ENCODE data around the gene MBNL1. TPM values are rescaled to one million over a fixed set of nuclear protein-coding genes. Genes with fewer than 3 reads are reported as not detected.

The MBNL1 gene
- total RNA-seq, 1 donor, result 545 TPM

DNA sequence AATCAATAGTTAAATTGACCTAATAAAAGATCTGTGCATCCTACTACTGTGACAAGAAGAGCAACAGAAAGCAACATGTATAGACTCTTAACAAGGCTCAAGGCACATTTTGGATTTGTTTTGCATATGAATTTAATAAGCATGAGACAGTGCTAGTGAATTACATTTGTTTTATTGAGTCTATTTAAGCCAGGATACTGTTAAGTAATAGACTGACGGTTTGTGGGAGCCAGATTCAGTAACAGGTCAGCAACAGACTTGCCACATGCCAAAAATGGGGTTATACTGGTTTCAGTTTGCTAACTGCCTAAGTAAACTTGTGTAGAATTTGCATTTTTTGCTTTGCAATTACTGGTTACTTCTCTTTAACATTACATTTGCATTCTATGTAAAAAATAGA, 54.0 kb downstream of the MBNL1 start:
- H3K4me2 ChIP-seq (ENCODE audit: insufficient read depth, low read length), result no peak overlapping the region
- peaks cover 33% of the 10 kb centered on the region for H4K20me1 ChIP-seq (ENCODE audit: insufficient read depth, low read length)
- H3K4me3 ChIP-seq (ENCODE audit: insufficient read depth, low read length), result no peak overlapping the region
- TF ChIP-seq, protein P1, sequence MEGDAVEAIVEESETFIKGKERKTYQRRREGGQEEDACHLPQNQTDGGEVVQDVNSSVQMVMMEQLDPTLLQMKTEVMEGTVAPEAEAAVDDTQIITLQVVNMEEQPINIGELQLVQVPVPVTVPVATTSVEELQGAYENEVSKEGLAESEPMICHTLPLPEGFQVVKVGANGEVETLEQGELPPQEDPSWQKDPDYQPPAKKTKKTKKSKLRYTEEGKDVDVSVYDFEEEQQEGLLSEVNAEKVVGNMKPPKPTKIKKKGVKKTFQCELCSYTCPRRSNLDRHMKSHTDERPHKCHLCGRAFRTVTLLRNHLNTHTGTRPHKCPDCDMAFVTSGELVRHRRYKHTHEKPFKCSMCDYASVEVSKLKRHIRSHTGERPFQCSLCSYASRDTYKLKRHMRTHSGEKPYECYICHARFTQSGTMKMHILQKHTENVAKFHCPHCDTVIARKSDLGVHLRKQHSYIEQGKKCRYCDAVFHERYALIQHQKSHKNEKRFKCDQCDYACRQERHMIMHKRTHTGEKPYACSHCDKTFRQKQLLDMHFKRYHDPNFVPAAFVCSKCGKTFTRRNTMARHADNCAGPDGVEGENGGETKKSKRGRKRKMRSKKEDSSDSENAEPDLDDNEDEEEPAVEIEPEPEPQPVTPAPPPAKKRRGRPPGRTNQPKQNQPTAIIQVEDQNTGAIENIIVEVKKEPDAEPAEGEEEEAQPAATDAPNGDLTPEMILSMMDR (IDR thresholded peaks at IDR 0.05; ENCODE audit: extremely low read depth, low read depth, low read length), result no peak
- no peaks in the 10 kb centered on the region for H3K9me3 ChIP-seq (ENCODE audit: low read depth, low read length)
- peaks cover 47% of the 10 kb centered on the region for H3K4me1 ChIP-seq (ENCODE audit: insufficient read depth, low read length)
- H3K36me3 ChIP-seq (ENCODE audit: insufficient read depth, low read length), result peaks cover 9% of the 10 kb centered on the region
- H3K27ac ChIP-seq (ENCODE audit: low read depth, low read length), result no peak overlapping the region
- H3K27me3 ChIP-seq (ENCODE audit: insufficient read depth, low read length), result no peaks in the 10 kb centered on the region
- no peak overlapping the region for H2AFZ ChIP-seq (ENCODE audit: low read length)
- peaks cover 96% of the 10 kb centered on the region for H3K79me2 ChIP-seq (ENCODE audit: insufficient read depth, low read length)
- DNase-seq (ENCODE audit: insufficient read length, low spot score, missing footprints), result no peak

DNA sequence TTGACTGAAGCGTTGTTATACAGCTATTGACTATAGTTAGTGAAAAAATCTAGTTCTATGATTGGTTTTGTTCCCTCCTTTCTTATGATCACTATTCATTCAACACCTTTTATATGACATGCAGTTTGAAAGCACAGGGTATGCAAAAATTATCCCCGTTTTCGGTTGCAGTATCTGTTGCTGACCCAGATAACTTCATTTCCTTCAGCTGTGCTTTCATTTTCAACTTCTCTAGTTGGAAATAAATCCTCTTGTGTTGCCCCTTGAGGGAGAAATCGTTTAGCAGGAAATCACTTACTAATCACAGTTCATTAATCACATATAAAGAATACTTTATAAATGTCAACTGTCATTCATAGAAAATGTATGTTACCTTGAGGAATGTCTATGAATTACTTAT, 55.1 kb downstream of the MBNL1 start:
- DNase-seq (ENCODE audit: insufficient read length, low spot score, missing footprints), result no peak
- Histone ChIP-seq H3K36me3 (ENCODE audit: insufficient read depth, low read length) (peaks cover 9% of the 10 kb centered on the region), H3K27ac (ENCODE audit: low read depth, low read length) (no peak overlapping the region), H3K27me3 (ENCODE audit: insufficient read depth, low read length) (no peaks in the 10 kb centered on the region), H3K4me2 (ENCODE audit: insufficient read depth, low read length) (peak overlapping the region; percentile 30), H3K4me3 (ENCODE audit: insufficient read depth, low read length) (no peak overlapping the region), H2AFZ (ENCODE audit: low read length) (no peak overlapping the region), H4K20me1 (ENCODE audit: insufficient read depth, low read length) (peaks cover 27% of the 10 kb centered on the region), H3K79me2 (ENCODE audit: insufficient read depth, low read length) (peaks cover 93% of the 10 kb centered on the region), H3K4me1 (ENCODE audit: insufficient read depth, low read length) (peaks cover 44% of the 10 kb centered on the region), H3K9me3 (ENCODE audit: low read depth, low read length) (no peaks in the 10 kb centered on the region)
- TF ChIP-seq, protein P1 (IDR thresholded peaks at IDR 0.05; ENCODE audit: extremely low read depth, low read depth, low read length), result no peak

DNA sequence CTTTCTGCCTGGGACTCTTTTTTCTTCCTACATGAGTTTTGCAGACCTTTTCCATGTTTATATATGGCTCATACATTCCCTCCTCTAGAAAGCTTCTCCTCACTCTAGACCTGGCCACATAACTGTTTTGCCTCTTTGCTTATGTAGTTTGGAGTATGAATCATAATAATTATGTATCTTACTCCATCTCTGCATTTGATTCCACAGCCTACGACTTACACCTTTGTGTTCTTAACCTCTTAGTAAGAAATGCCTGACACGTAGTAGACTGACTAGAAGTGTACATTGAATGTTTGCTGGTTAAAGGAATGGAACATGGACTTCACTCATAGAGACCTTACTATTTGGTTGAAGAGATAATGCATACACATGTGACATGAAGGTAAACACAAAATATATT, 56.4 kb downstream of the MBNL1 start:
- DNase-seq (ENCODE audit: insufficient read length, low spot score, missing footprints), result no peak
- H3K36me3 ChIP-seq (ENCODE audit: insufficient read depth, low read length), result peaks cover 9% of the 10 kb centered on the region
- no peaks in the 10 kb centered on the region for H3K9me3 ChIP-seq (ENCODE audit: low read depth, low read length)
- H3K4me3 ChIP-seq (ENCODE audit: insufficient read depth, low read length), result no peak overlapping the region
- TF ChIP-seq, protein P1 (IDR thresholded peaks at IDR 0.05; ENCODE audit: extremely low read depth, low read depth, low read length), result no peak
- H3K4me1 ChIP-seq (ENCODE audit: insufficient read depth, low read length), result peaks cover 42% of the 10 kb centered on the region
- no peaks in the 10 kb centered on the region for H3K27me3 ChIP-seq (ENCODE audit: insufficient read depth, low read length)
- H3K79me2 ChIP-seq (ENCODE audit: insufficient read depth, low read length), result peaks cover 90% of the 10 kb centered on the region
- H2AFZ ChIP-seq (ENCODE audit: low read length), result no peak overlapping the region
- no peak overlapping the region for H3K27ac ChIP-seq (ENCODE audit: low read depth, low read length)
- H3K4me2 ChIP-seq (ENCODE audit: insufficient read depth, low read length), result no peak overlapping the region
- H4K20me1 ChIP-seq (ENCODE audit: insufficient read depth, low read length), result peaks cover 27% of the 10 kb centered on the region

DNA sequence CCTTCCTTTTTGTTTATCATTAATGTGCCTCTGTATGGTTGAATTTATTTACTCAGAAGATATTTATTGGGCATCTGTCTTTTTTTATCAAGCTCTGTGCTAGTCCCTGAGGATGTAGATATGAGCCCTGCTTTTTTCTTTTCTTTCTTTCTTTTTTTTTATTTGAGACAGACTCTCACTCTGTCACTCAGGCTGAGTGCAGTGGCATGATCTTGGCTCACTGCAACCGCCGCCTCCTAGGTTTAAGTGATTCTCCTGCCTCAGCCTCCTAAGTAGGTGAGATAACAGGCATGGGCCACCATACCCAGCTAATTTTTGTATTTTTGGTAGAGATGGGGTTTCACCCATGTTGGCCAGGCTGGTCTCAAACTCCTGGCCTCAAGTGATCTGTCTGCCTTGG, 58.5 kb downstream of the MBNL1 start:
- Histone ChIP-seq H3K36me3 (ENCODE audit: insufficient read depth, low read length) (peaks cover 9% of the 10 kb centered on the region), H3K27me3 (ENCODE audit: insufficient read depth, low read length) (no peaks in the 10 kb centered on the region), H2AFZ (ENCODE audit: low read length) (no peak overlapping the region), H4K20me1 (ENCODE audit: insufficient read depth, low read length) (peaks cover 31% of the 10 kb centered on the region), H3K4me2 (ENCODE audit: insufficient read depth, low read length) (no peak overlapping the region), H3K9me3 (ENCODE audit: low read depth, low read length) (no peaks in the 10 kb centered on the region), H3K27ac (ENCODE audit: low read depth, low read length) (peak overlapping the region; percentile 8), H3K79me2 (ENCODE audit: insufficient read depth, low read length) (peaks cover 83% of the 10 kb centered on the region), H3K4me3 (ENCODE audit: insufficient read depth, low read length) (no peak overlapping the region), H3K4me1 (ENCODE audit: insufficient read depth, low read length) (peaks cover 49% of the 10 kb centered on the region)
- DNase-seq (ENCODE audit: insufficient read length, low spot score, missing footprints), result no peak
- TF ChIP-seq, protein P1 (IDR thresholded peaks at IDR 0.05; ENCODE audit: extremely low read depth, low read depth, low read length), result no peak
